ENCODE data around the gene MBD2.

DNA sequence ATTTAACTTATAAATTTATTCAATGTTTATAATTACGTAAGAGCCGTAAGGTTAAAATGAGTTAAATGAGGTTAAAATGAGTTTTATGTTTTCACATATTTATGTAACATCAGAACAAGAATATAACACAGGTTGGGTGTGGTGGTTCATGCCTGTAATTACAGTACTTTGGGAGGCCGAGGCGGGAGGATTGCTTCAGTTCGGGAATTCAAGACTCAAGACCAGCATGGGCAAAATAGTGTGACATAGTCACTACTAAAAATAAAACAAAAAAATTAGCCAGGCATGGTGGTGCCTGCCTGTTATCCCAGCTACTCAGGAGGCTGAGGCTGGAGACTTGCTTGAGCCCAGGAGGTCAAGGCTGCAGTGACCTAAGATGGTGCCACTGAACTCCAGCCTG, 9.3 kb upstream of the MBD2 start:
- TF ChIP-seq, protein P1, sequence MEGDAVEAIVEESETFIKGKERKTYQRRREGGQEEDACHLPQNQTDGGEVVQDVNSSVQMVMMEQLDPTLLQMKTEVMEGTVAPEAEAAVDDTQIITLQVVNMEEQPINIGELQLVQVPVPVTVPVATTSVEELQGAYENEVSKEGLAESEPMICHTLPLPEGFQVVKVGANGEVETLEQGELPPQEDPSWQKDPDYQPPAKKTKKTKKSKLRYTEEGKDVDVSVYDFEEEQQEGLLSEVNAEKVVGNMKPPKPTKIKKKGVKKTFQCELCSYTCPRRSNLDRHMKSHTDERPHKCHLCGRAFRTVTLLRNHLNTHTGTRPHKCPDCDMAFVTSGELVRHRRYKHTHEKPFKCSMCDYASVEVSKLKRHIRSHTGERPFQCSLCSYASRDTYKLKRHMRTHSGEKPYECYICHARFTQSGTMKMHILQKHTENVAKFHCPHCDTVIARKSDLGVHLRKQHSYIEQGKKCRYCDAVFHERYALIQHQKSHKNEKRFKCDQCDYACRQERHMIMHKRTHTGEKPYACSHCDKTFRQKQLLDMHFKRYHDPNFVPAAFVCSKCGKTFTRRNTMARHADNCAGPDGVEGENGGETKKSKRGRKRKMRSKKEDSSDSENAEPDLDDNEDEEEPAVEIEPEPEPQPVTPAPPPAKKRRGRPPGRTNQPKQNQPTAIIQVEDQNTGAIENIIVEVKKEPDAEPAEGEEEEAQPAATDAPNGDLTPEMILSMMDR (IDR thresholded peaks at IDR 0.05 in 4 of 5, conservative IDR thresholded peaks at IDR 0.05 in 1 of 5): no peak
- no peak for TF ChIP-seq POLR2A (IDR thresholded peaks at IDR 0.05)
